GM23338 (cell line): Measurements from ENCODE around the gene ATP10A.

Experiments used
- CREB1 ChIP-seq: fragments of 250-450 bp; sonication (Bioruptor Pico); IDR thresholded peaks from 2 replicates; pipeline ENCODE4 v1.5.0; 2020; ENCODE audit warnings: low read depth, mild to moderate bottlenecking, moderate library complexity
- CTCF ChIP-seq, 2 experiments: fragments of 200-600 bp in 1 of 2; sonication (generic) in 1 of 2; conservative IDR thresholded peaks; 2 replicates each; pipeline versions ENCODE4 v1.5.1 to v1.6.1; 2016 to 2017; ENCODE audit warnings: antibody characterized with exemption in 2 of 2, low read depth in 2 of 2, mild to moderate bottlenecking in 2 of 2, moderate library complexity in 1 of 2
- ETS1 ChIP-seq: IDR thresholded peaks from 2 replicates; pipeline ENCODE4 v1.6.1; 2016; ENCODE audit warnings: antibody characterized with exemption
- EZH2 ChIP-seq: fragments of 200-600 bp; sonication (generic); IDR thresholded peaks from one replicate; pipeline ENCODE4 v1.8.0; 2017; ENCODE audit warnings: antibody characterized with exemption, mild to moderate bottlenecking, low read depth; ENCODE audit not compliant: unreplicated experiment
- EZH2phosphoT487 ChIP-seq: fragments of 200-600 bp; sonication (generic); IDR thresholded peaks from one replicate; pipeline ENCODE4 v1.8.1; 2018; ENCODE audit warnings: antibody characterized with exemption; ENCODE audit not compliant: unreplicated experiment
- JUNB ChIP-seq: IDR thresholded peaks from one replicate; pipeline ENCODE4 v1.6.1; 2016; ENCODE audit warnings: antibody characterized with exemption; ENCODE audit not compliant: unreplicated experiment
- NANOG ChIP-seq: IDR thresholded peaks from 2 replicates; pipeline ENCODE4 v1.6.1; 2016; ENCODE audit warnings: antibody characterized with exemption, borderline replicate concordance
- POLR2AphosphoS5 ChIP-seq: IDR thresholded peaks from 2 replicates; pipeline ENCODE4 v1.6.1; 2016; ENCODE audit warnings: antibody characterized with exemption, low read depth
- REST ChIP-seq: IDR thresholded peaks from one replicate; pipeline ENCODE4 v1.6.1; 2018; ENCODE audit warnings: antibody characterized with exemption; ENCODE audit not compliant: unreplicated experiment
- STAT1 ChIP-seq: IDR thresholded peaks from one replicate; pipeline ENCODE4 v1.6.1; 2016; ENCODE audit warnings: antibody characterized with exemption; ENCODE audit not compliant: unreplicated experiment
- ZNF114 ChIP-seq: fragments of 250-450 bp; sonication (Bioruptor Pico); IDR thresholded peaks from 2 replicates; pipeline ENCODE4 v1.5.0; 2020; ENCODE audit warnings: mild to moderate bottlenecking, moderate library complexity
- ZNF331 ChIP-seq: fragments of 250-450 bp; sonication (Bioruptor Pico); IDR thresholded peaks from 2 replicates; pipeline ENCODE4 v1.5.0; 2020; ENCODE audit warnings: low read depth, mild to moderate bottlenecking, moderate library complexity
- ZNF462 ChIP-seq: fragments of 250-450 bp; sonication (Bioruptor Pico); IDR thresholded peaks from 2 replicates; pipeline ENCODE4 v1.5.0; 2020; ENCODE audit warnings: mild to moderate bottlenecking, moderate library complexity

DNA sequence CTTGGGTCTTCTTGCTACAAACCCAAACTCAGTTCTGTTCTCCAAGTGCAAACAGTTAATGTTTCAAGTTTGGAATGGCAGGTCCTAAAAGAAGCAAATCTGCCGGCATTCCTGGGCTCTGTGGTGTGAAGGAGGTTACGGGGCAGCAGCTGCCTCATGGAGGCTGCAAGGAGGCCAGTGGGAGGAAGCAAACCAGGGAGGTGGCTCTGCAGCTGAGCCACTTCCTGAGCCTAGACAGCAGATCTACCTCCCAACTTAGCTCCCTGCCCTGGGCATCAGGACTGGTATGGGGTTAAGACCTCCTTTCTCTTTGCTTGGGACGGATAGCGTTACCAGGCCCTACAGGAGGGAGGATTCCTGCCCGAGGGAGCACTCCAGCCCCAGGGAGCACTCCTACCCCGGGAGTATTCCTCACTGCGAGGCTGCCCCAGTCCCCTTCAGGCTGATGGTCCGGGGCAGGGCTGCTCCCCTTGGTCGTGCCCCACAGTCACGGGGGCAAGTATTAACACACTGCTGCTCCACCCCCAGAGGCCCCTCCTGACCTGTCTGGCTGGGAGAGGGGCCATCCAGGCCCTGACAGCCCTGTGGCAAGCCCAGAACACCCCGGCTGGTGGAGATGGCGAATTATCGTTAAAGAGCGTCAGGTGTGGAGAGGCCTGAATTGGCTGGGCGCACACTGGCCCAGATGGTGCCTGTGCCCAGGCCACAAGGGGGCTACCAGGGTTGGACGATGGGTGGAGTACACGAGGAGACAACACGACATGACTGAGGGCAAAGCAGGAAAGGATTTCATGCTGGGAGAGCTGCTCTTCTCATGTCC lies 129.9 kb downstream of the ATP10A start:
- TF ChIP-seq CTCF (conservative IDR thresholded peaks at IDR 0.05; ENCODE audit: low read depth in 2 of 2): no peak
- TF ChIP-seq EZH2: no peak
- TF ChIP-seq JUNB: no peak
- no peak for TF ChIP-seq POLR2AphosphoS5
- no peak for TF ChIP-seq NANOG
- TF ChIP-seq REST: no peak
- TF ChIP-seq EZH2phosphoT487: no peak
- TF ChIP-seq CREB1: no peak
- no peak for TF ChIP-seq ZNF331 (CRISPR knock-in tag)
- TF ChIP-seq ZNF462 (CRISPR knock-in tag): no peak
- TF ChIP-seq ETS1: no peak
- TF ChIP-seq ZNF114 (CRISPR knock-in tag): no peak
- TF ChIP-seq STAT1: no peak
